Non-pigmented ciliary epithelial cell (primary cell): ENCODE data around the gene BUB1.
"Not testable (repeated sequence)": the region's sequence is repeated elsewhere in the genome, so short reads cannot be mapped to it uniquely, and the experiment has no call there.

Experiments used
- DNase-seq: peaks from one replicate; pipeline ENCODE4 v3.0.0-alpha.2; 2010; ENCODE audit warnings: low read depth

BUB1 gene

GRCh38 chr2:110677530-110678456 is at the start of gene BUB1:
Gene BUB1 (minus strand): TSS chr2:110678063. CDS start chr2:110677995, 68 bp downstream.
- DNase-seq = peak; percentile 85

- no peak for DNase-seq
Observed at GRCh38 chr2:110726285-110726684, 48.4 kb upstream of the BUB1 start.

GRCh38 chr2:110725859-110726258 is 48.0 kb upstream of the BUB1 start:
- DNase-seq = no peak

DNA sequence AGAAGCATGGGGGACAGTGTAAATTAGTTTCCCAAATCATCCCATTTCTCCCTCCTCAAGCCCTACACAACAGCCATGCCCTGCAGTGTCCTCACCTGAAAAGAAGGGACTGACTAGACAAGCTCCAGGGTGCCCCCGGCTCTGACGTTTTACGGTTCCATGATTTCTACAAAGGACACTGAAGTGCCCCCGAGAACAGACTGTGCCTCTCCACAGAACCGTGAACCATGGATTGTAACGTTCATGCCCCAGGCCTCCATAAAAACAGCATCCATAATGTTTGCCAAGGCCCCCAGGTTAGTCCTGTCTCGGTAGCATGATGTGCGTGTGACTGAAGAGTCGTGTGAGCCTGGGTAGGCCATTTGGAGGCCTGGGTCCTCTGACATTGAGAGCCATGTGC is 47.5 kb upstream of the BUB1 start:
- DNase-seq = no peak

DNA sequence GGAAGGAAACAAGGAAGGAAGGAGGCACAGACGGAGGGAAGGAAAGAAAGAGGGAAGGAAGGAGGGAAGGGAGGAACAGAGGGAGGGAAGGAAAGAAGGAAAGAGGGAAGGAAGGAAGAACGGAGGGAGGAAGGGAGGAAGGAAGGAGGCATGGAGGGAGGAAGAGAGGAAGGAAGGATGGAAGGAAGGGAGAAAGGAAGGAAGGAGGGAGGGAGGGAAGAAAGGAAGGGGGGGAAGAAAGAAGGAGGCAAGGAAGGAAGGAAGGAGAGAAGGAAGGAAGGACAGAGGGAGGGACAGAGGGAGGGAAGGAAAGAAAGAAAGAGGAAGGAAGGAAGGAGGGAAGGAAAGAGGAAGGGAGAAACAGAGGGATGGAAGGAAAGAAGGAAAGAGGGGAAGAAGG is 47.0 kb upstream of the BUB1 start:
- no peak for DNase-seq

DNA sequence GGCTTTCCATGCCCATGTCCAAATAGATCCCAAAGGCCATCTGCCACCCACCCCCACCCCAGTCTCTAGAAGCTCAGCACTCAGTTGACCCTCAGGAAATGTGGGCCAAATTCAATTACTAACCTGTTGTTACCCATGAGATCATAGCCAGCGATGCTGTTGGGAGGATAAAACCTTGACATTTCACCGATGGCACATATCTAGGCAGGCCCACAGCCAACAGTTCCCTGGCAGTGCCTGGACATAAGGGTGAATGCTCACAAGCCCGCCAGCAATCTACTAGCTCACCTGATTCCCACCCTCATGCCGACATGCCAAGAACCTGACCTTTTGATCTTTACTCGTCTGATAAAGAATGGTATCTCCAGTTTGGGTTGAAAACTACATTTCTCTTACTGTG is 42.7 kb upstream of the BUB1 start:
- no peak for DNase-seq

DNA sequence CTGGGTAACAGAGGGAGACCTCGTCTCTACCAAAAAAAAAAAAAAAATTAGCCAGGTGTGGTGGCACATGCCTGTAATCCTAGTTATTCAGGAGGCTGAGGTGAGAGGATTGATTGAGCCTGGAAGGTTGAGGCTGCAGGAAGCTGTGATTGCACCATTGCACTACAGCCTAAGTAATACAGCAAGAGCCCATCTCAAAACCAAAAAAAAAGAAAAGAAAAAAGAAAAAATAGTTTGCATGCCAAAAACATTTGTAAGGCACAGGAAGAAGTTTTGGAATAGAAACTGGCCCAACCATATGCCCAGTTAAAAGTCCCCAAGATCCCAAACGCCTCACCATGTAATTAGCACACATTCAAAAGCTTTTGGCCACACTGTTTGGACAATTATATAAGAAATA is 41.1 kb upstream of the BUB1 start:
- no peak for DNase-seq

- no peak for DNase-seq
Observed at GRCh38 chr2:110718382-110718781, 40.5 kb upstream of the BUB1 start.

DNA sequence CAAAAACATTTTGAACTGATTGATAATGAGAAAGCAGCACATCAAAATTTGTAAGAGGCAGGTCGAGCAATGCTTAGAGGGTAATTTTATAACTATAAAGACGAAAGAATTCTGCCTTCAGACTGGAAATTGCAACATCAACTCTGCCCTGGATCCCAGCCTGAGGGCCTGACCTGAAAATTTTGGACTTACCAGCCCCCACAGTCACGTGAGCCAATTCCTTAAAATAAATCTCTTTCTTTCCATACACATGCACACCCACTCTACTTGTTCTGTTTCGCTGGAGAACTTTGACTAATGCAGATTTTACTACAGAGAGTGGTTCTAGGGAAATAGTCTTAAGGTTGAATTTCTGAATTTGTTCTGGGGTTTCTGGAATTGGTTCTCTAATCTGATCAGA is 39.9 kb upstream of the BUB1 start:
- DNase-seq = no peak

- no peak for DNase-seq
Observed at GRCh38 chr2:110716959-110717645, 39.2 kb upstream of the BUB1 start.

DNA sequence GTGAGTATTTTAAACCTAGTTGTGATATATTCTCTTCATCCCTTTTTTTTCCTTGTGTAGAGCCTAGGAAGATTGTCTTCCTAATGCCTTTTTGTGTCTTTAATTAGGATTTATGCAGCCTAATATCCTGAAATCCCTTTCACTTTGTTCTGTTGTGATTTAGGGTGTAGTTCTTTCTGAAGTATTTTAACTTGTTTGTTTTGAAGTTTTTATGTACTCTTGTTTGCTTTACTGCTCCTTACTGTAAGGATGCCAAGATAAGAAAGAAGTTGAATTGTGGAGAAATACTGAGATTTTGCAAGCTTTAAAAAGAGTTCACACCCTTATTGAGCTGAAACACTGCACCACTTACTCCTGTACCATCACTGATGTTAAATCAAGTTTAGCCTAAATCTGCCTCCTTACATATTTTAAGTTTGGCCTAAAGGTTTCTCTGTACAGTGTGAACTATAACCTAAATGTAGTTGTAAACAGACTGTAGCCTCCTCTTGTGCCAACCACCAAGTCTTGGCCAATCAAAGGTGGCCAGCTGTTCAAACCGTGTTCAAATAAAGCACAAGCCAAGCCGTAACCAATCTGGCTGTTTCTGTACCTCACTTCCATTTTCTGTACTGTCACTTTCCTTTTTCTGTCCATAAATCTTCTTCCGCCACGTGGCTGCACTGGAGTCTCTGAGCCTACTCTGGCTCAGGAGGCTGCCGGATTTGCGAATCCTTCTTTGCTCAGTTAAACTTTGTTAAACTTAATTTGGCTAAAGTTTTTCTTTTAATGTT is 36.8 kb upstream of the BUB1 start:
- no peak for DNase-seq

GRCh38 chr2:110713513-110714362 is 35.9 kb upstream of the BUB1 start:
- no peak for DNase-seq

DNA sequence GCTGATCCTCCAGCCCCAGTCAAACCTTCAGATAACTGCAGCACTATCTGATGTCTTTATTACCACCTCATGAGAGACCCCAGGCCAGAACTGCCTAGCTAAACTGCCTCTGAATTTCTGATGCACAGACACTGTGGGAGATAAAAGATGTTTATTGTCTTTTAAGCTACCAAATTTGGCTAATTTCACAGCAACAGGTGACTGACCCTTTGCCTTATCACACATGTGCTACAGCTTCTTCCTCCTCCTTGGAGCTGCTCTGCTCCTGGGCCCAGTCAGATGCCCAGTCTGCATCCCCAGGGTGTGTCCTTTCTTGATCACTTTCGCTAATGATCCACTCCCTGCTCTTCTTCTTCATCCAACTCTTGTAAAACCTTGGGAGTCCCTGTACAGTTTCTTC is 34.9 kb upstream of the BUB1 start:
- DNase-seq = no peak

GRCh38 chr2:110708455-110708854 is 30.6 kb upstream of the BUB1 start:
- DNase-seq = no peak

DNA sequence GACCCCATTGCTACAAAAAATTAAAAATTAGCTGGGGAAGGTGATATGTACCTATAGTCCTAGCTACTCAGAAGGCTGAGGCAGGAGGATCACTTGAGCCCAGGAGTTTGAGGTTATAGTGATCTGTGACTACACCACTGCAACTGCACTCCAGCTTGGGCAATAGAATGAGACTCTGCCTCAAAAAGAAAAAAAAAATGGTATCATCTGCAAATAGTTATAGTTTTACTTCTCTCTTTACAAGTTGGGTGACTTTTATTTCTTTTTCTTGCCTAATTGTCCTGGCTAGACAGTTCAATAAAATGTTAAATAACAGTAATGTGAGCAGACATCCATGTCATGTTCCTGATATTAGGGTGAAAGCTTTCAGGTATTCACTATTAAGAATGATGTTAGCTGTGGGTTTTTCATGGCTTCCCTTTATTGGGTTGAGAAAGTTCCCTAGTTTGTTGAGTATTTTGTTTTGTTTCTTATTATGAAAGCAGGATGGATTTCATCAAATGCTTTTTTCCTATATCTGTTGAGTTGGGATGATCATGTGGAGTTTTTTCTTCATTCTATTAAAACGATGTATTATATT is 29.6 kb upstream of the BUB1 start:
- no peak for DNase-seq

- DNase-seq = no peak
Observed at GRCh38 chr2:110702514-110703380, 24.9 kb upstream of the BUB1 start.

DNA sequence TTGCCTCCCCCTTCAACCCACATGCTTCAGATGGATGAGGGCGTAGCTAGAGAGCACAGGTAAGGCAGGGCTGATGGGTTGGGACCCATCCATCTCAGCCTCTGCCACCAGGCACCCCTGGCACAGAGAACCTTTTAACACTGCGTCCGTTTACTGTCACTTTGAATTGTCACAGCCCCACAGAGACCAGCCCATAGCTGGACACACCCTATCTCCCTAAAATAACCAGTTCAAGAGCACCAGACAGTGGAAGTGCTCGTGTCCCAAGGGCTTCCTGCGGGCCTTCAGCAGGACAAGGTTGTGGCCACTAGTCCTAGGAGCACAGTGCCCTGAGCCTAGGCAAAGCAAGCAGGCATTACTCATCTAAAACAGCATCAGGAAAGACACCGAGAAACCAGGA is 20.4 kb upstream of the BUB1 start:
- DNase-seq = not testable (repeated sequence)

GRCh38 chr2:110695146-110695898 is 17.5 kb upstream of the BUB1 start:
- not testable (repeated sequence) for DNase-seq

- no peak for DNase-seq
Observed at GRCh38 chr2:110691612-110692258, 13.9 kb upstream of the BUB1 start.
